SK-N-SH (cell line): ENCODE data around the gene UNC50. TPM values are rescaled to one million over a fixed set of nuclear protein-coding genes. Genes with fewer than 3 reads are reported as not detected.

Source experiments
- CTCF ChIA-PET: fragments of 300-600, 350-600 bp; formaldehyde crosslinking; extraction: SDS; loops from one replicate; lab custom pipeline; 2021; lab: Yijun Ruan, JAX
- POLR2A ChIA-PET: fragments of 350-600 bp; sonication (Branson Sonifier 250); formaldehyde crosslinking; extraction: SDS; loops from one replicate; lab custom pipeline; 2020; ENCODE audit warnings: antibody characterized with exemption, inconsistent platforms; lab: Yijun Ruan, JAX
- DNase-seq: peaks from one replicate; pipeline ENCODE4 v3.0.0; 2012
- H2AFZ ChIP-seq: fragments of 200-600 bp; sonication (generic); 2 replicates; pipeline ENCODE4 v1.8.1; 2016; ENCODE audit warnings: antibody characterized with exemption, mild to moderate bottlenecking, low read depth
- H3F3A ChIP-seq: fragments of 200-600 bp; sonication (generic); replicated peaks from 2 replicates; pipeline ENCODE3; 2016; ENCODE audit warnings: antibody characterized with exemption, mild to moderate bottlenecking; ENCODE audit not compliant: insufficient read depth
- H3K27ac ChIP-seq, 2 experiments: fragments of 200-500 bp in 1 of 2; fragments of 200-600 bp in 1 of 2; sonication (Bioruptor generic) in 1 of 2; sonication (generic), shearing (Covaris generic) in 1 of 2; 2 replicates each; pipeline versions ENCODE4 v1.5.1 to v1.6.1; 2014 to 2016; ENCODE audit warnings: low read depth in 2 of 2, inconsistent platforms in 1 of 2, low read length in 1 of 2, mild to moderate bottlenecking in 1 of 2, mixed read lengths in 1 of 2
- H3K27me3 ChIP-seq: fragments of 200-600 bp; sonication (generic), shearing (Covaris generic); 2 replicates; pipeline ENCODE4 v1.6.1; 2016; ENCODE audit warnings: mixed run types; ENCODE audit not compliant: insufficient read depth
- H3K36me3 ChIP-seq, 2 experiments: fragments of 200-500 bp in 1 of 2; fragments of 200-600 bp in 1 of 2; sonication (Bioruptor generic) in 1 of 2; sonication (generic) in 1 of 2; replicated peaks in 1 of 2; 2 replicates each; pipeline versions ENCODE3 to v1.5.1; 2014 to 2016; ENCODE audit warnings: low read length in 1 of 2, mild to moderate bottlenecking in 1 of 2; ENCODE audit not compliant: insufficient read depth in 2 of 2, control insufficient read depth in 1 of 2
- H3K4me1 ChIP-seq, 2 experiments: fragments of 200-500 bp in 1 of 2; fragments of 200-600 bp in 1 of 2; sonication (Bioruptor generic) in 1 of 2; sonication (generic), shearing (Covaris generic) in 1 of 2; 2 replicates each; pipeline versions ENCODE4 v1.5.1 to v1.6.1; 2014 to 2016; ENCODE audit warnings: low read depth in 1 of 2, low read length in 1 of 2, mixed run types in 1 of 2; ENCODE audit not compliant: insufficient read depth in 2 of 2, control insufficient read depth in 1 of 2
- H3K4me2 ChIP-seq: fragments of 200-600 bp; sonication (generic), shearing (Covaris generic); 2 replicates; pipeline ENCODE4 v1.6.1; 2017; ENCODE audit warnings: mixed run types
- H3K4me3 ChIP-seq, 2 experiments: fragments of 200-500 bp in 1 of 2; fragments of 200-600 bp in 1 of 2; sonication (Bioruptor generic) in 1 of 2; sonication (generic), shearing (Covaris generic) in 1 of 2; 2 replicates each; pipeline versions ENCODE4 v1.5.1 to v1.8.1; 2014 to 2016; ENCODE audit warnings: low read depth in 2 of 2, inconsistent platforms in 1 of 2, low read length in 1 of 2, mild to moderate bottlenecking in 1 of 2, mixed read lengths in 1 of 2, moderate library complexity in 1 of 2
- H3K79me2 ChIP-seq: fragments of 200-600 bp; sonication (generic); 2 replicates; pipeline ENCODE4 v1.8.1; 2017; ENCODE audit warnings: mild to moderate bottlenecking; ENCODE audit not compliant: insufficient read depth
- H3K9ac ChIP-seq: fragments of 200-600 bp; sonication (generic); 2 replicates; pipeline ENCODE4 v1.6.1; 2017; ENCODE audit warnings: mixed run types
- H3K9me2 ChIP-seq: fragments of 200-600 bp; sonication (generic); 2 replicates; pipeline ENCODE4 v1.6.1; 2017; ENCODE audit warnings: mixed run types
- H3K9me3 ChIP-seq: fragments of 200-600 bp; sonication (generic); 2 replicates; pipeline ENCODE4 v1.6.1; 2017; ENCODE audit warnings: mixed run types, mild to moderate bottlenecking, moderate library complexity
- H4K20me1 ChIP-seq: fragments of 200-600 bp; sonication (generic); 2 replicates; pipeline ENCODE4 v1.6.1; 2017; ENCODE audit warnings: mild to moderate bottlenecking, mixed run types; ENCODE audit not compliant: insufficient read depth
- CTCF ChIP-seq: fragments of 200-600 bp; sonication (generic); IDR thresholded peaks from 2 replicates; pipeline ENCODE4 v1.6.1; 2017; ENCODE audit warnings: antibody characterized with exemption, mild to moderate bottlenecking, moderate library complexity
- ELF1 ChIP-seq: IDR thresholded peaks from 2 replicates; pipeline ENCODE4 v1.4.0; 2012
- EZH2phosphoT487 ChIP-seq: fragments of 200-600 bp; sonication (generic); IDR thresholded peaks from 2 replicates; pipeline ENCODE4 v1.6.1; 2017; ENCODE audit warnings: low read depth, mixed run types, mild to moderate bottlenecking, antibody characterized with exemption, moderate library complexity, borderline replicate concordance
- FOXJ3 ChIP-seq: sonication (generic); formaldehyde crosslinking; IDR thresholded peaks from 2 replicates; pipeline ENCODE4 v1.5.1; 2020; ENCODE audit warnings: mild to moderate bottlenecking, missing genetic modification reagents
- JUND ChIP-seq: IDR thresholded peaks from 2 replicates; pipeline ENCODE4 v1.4.0; 2012
- MAX ChIP-seq: IDR thresholded peaks from 2 replicates; pipeline ENCODE4 v1.4.0; 2012; ENCODE audit warnings: low read depth
- MXI1 ChIP-seq: IDR thresholded peaks from 2 replicates; pipeline ENCODE4 v1.6.1; 2012; ENCODE audit warnings: mild to moderate bottlenecking, low read depth, low read length, improper control_type of control experiment
- REST ChIP-seq: IDR thresholded peaks from 2 replicates; pipeline ENCODE4 v1.6.1; 2012; ENCODE audit warnings: mild to moderate bottlenecking, low read depth, low read length, moderate library complexity
- RXRA ChIP-seq: IDR thresholded peaks from 2 replicates; pipeline ENCODE4 v1.4.0; 2012; ENCODE audit warnings: low read depth, mild to moderate bottlenecking, borderline replicate concordance
- SIN3A ChIP-seq: IDR thresholded peaks from 2 replicates; pipeline ENCODE4 v1.6.1; 2012; ENCODE audit warnings: low read depth, mild to moderate bottlenecking, low read length, moderate library complexity, borderline replicate concordance
- TAF1 ChIP-seq: IDR thresholded peaks from 2 replicates; pipeline ENCODE4 v1.6.1; 2012; ENCODE audit warnings: low read depth, mild to moderate bottlenecking, low read length, moderate library complexity, borderline replicate concordance
- TEAD4 ChIP-seq: IDR thresholded peaks from 2 replicates; pipeline ENCODE4 v1.4.0; 2012; ENCODE audit warnings: mild to moderate bottlenecking, borderline replicate concordance; ENCODE audit not compliant: insufficient read depth
- USF1 ChIP-seq: IDR thresholded peaks from 2 replicates; pipeline ENCODE4 v1.4.0; 2012; ENCODE audit warnings: low read depth, borderline replicate concordance
- YY1 ChIP-seq: IDR thresholded peaks from 2 replicates; pipeline ENCODE4 v1.4.0; 2012; ENCODE audit warnings: low read depth, mild to moderate bottlenecking
- WGBS: methylation state at CpG from one replicate; pipeline ENCODE4 v1.1.6; 2017; ENCODE audit warnings: low lambda C conversion rate; 5-methylcytosine and 5-hydroxymethylcytosine counted together
- polyA plus RNA-seq, 3 experiments: library from polyadenylated mRNA; depleted of rRNA; stranded (reverse); fragments of >200 nt; gene quantifications; 2 replicates each; pipeline ENCODE4 v1.2.3, GENCODE V29; 2012

The UNC50 gene
- polyA plus RNA-seq, 1 of the 3 experiments (the other 2 are of a cell fraction) = 46.9 TPM

GRCh38 chr2:98607104-98607503 lies 1.3 kb upstream of the UNC50 start:
- H2AFZ ChIP-seq = no peak overlapping the region
- no peaks in the 10 kb centered on the region; the same call in 1 of the 2 replicates for H4K20me1 ChIP-seq
- H3K27me3 ChIP-seq = no peaks in the 10 kb centered on the region
- H3K9ac ChIP-seq = peak overlapping the region; percentile 93; the same call in 1 of the 2 replicates
- peaks cover 77% of the 10 kb centered on the region for H3K79me2 ChIP-seq
- H3F3A ChIP-seq = no peaks in the 10 kb centered on the region
- H3K9me2 ChIP-seq = no peaks in the 10 kb centered on the region
- H3K27ac ChIP-seq = no peak overlapping the region; a peak in 1 of 4 replicates
- peak overlapping the region; percentile 79 to 98 for H3K4me3 ChIP-seq
- peak overlapping the region; percentile 71 for H3K4me2 ChIP-seq
- no peak for DNase-seq
- H3K9me3 ChIP-seq = no peaks in the 10 kb centered on the region
- H3K36me3 ChIP-seq = peaks cover 28 to 33% of the 10 kb centered on the region in 2 experiments
- H3K4me1 ChIP-seq = peaks cover 5 to 58% of the 10 kb centered on the region in 2 experiments; a peak in 3 of 4 replicates
- TF ChIP-seq JUND = no peak
- no peak for TF ChIP-seq CTCF
- TF ChIP-seq REST = no peak
- TF ChIP-seq EZH2phosphoT487 = no peak
- no peak for TF ChIP-seq YY1
- no peak for TF ChIP-seq MXI1
- TF ChIP-seq TEAD4 = no peak
- TF ChIP-seq TAF1 = no peak
- TF ChIP-seq USF1 = no peak
- TF ChIP-seq MAX = no peak
- no peak for TF ChIP-seq FOXJ3 (CRISPR knock-in tag)
- TF ChIP-seq ELF1 = no peak
- no peak for TF ChIP-seq SIN3A
- no peak for TF ChIP-seq RXRA
- CTCF ChIA-PET = interaction anchor here (1.1 kb wide), 1 partner anchor 195 kb away, joined by 3 read pairs; no protein-coding TSS in a partner anchor
- POLR2A ChIA-PET = no interaction called here
- WGBS = 36% methylated on average over 6 of the region's 6 CpGs
